K562 (cell line): ENCODE data around the gene DRAXIN. TPM values are rescaled to one million over a fixed set of nuclear protein-coding genes. Genes with fewer than 3 reads are reported as not detected.

ENCODE experiments used
- BRCA1 ChIP-seq, 2 experiments: fragments of 450-650 bp in 1 of 2; sonication (generic) in 1 of 2; formaldehyde crosslinking in 1 of 2; IDR thresholded peaks; 2 replicates each; pipeline versions ENCODE4 v1.5.0 to v1.6.1; 2017 to 2020; ENCODE audit warnings: mild to moderate bottlenecking in 1 of 2, missing genetic modification reagents in 1 of 2
- CXXC5 ChIP-seq: fragments of 250-450 bp; sonication (Bioruptor Pico); IDR thresholded peaks from 2 replicates; pipeline ENCODE4 v1.8.0; 2022; ENCODE audit warnings: inconsistent platforms, mild to moderate bottlenecking, moderate library complexity
- GMEB1 ChIP-seq: fragments of 250-450 bp; sonication (Bioruptor Pico); IDR thresholded peaks from 2 replicates; pipeline ENCODE4 v1.4.0; 2020; ENCODE audit warnings: mild to moderate bottlenecking
- KLF16 ChIP-seq: IDR thresholded peaks from 2 replicates; pipeline ENCODE4 v1.6.1; 2016; ENCODE audit warnings: antibody characterized with exemption
- MBD1 ChIP-seq: fragments of 250-450 bp; sonication (Bioruptor Pico); IDR thresholded peaks from 2 replicates; pipeline ENCODE4 v1.8.0; 2022; ENCODE audit warnings: inconsistent platforms
- MTA2 ChIP-seq: fragments of 450-650 bp; IDR thresholded peaks from 2 replicates; pipeline ENCODE4 v1.6.1; 2016; ENCODE audit warnings: low read depth
- MTA3 ChIP-seq: fragments of 450-650 bp; formaldehyde crosslinking; IDR thresholded peaks from 2 replicates; pipeline ENCODE4 v1.6.1; 2017; ENCODE audit warnings: mild to moderate bottlenecking, borderline replicate concordance
- NFYB ChIP-seq: IDR thresholded peaks from 2 replicates; pipeline ENCODE4 v1.6.1; 2011; ENCODE audit warnings: mild to moderate bottlenecking, moderate library complexity; ENCODE audit not compliant: insufficient read length; ENCODE audit errors: extremely low read depth
- PATZ1 ChIP-seq: fragments of 250-450 bp; sonication (Bioruptor Pico); IDR thresholded peaks from 2 replicates; pipeline ENCODE4 v1.5.0; 2020; ENCODE audit warnings: mild to moderate bottlenecking, borderline replicate concordance
- POLR2A ChIP-seq: fragments of 450-650 bp; conservative IDR thresholded peaks from 2 replicates; pipeline ENCODE4 v1.6.1; 2016
- SMAD1 ChIP-seq: fragments of 150-350 bp; IDR thresholded peaks from 2 replicates; pipeline ENCODE4 v1.6.1; 2014; ENCODE audit warnings: low read length, low read depth; ENCODE audit not compliant: partially characterized antibody
- TEAD4 ChIP-seq, 2 experiments: sonication (generic) in 1 of 2; formaldehyde crosslinking in 1 of 2; IDR thresholded peaks; 2 replicates each; pipeline versions ENCODE4 v1.6.1 to v1.8.0; 2012 to 2022; ENCODE audit warnings: borderline replicate concordance in 1 of 2, inconsistent platforms in 1 of 2, low read length in 1 of 2, mild to moderate bottlenecking in 1 of 2, missing genetic modification reagents in 1 of 2
- THAP12 ChIP-seq: fragments of 250-450 bp; sonication (Bioruptor Pico); IDR thresholded peaks from 2 replicates; pipeline ENCODE4 v1.9.0; 2021; ENCODE audit warnings: mild to moderate bottlenecking, inconsistent platforms
- ZEB2 ChIP-seq: fragments of 450-650 bp; IDR thresholded peaks from 2 replicates; pipeline ENCODE4 v1.6.1; 2016
- ZNF124 ChIP-seq: sonication (generic); formaldehyde crosslinking; IDR thresholded peaks from 2 replicates; pipeline ENCODE4 v1.8.1; 2022; ENCODE audit warnings: missing genetic modification reagents
- ZNF512 ChIP-seq: IDR thresholded peaks from 2 replicates; pipeline ENCODE4 v1.6.1; 2016; ENCODE audit warnings: missing genetic modification characterization, missing compliant biosample characterization
- ZNF77 ChIP-seq: fragments of 250-450 bp; sonication (Bioruptor Pico); IDR thresholded peaks from 2 replicates; pipeline ENCODE4 v1.5.0; 2020
- polyA plus RNA-seq, 8 experiments: library from polyadenylated mRNA; depleted of rRNA in 4 of 8; stranded (reverse) in 5 of 8; unstranded in 3 of 8; fragments of >200 nt; fragmentation: Nextera tagmentation in 2 of 8; fragmentation: Illumina TruSeq in 1 of 8; extraction: Ambion mirVana in 2 of 8; extraction: Trizol in 1 of 8; gene quantifications; 2 replicates each; pipeline versions ENCODE4 v1.2.1 to v1.2.3, GENCODE V29; 2011 to 2014; ENCODE audit warnings: inconsistent platforms in 1 of 8, missing spikeins in 1 of 8
- total RNA-seq, 7 experiments: library from RNA; depleted of rRNA in 6 of 7; stranded (reverse); fragments of >200 nt in 6 of 7; fragmentation: Illumina TruSeq in 2 of 7; extraction: Trizol in 2 of 7; gene quantifications; 2 replicates each; pipeline versions ENCODE4 v1.2.1 to v1.2.3, GENCODE V29; 2011 to 2021; ENCODE audit warnings: low replicate concordance in 1 of 7

DRAXIN gene
- total and polyA plus RNA-seq, 9 of the 15 experiments (the other 6 are each of a cell fraction or from before 2014, with no cell fraction given), result 0.01 to 0.04 (median 0.01) TPM; not detected in 6

GRCh38 chr1:11650331-11650991 lies 41.0 kb upstream of the DRAXIN start (continued):
- TF ChIP-seq ZNF512 (tag) (no peak), CXXC5 (CRISPR knock-in tag) (peak; percentile 79), SMAD1 (peak; percentile 77), PATZ1 (no peak), NFYB (no peak), BRCA1 (IDR thresholded peaks at IDR 0.05) (no peak), BRCA1 (CRISPR knock-in tag; IDR thresholded peaks at IDR 0.05) (no peak), ZNF77 (CRISPR knock-in tag) (no peak), ZEB2 (0 out of 2 replicates have a peak, but pooled peaks have one; percentile 46), POLR2A (no peak), THAP12 (0 out of 2 replicates have a peak, but pooled peaks have one; percentile 40), TEAD4 (IDR thresholded peaks at IDR 0.05; ENCODE audit: low read length) (peak; percentile 24; the same call in 1 of the 2 replicates), TEAD4 (CRISPR knock-in tag; IDR thresholded peaks at IDR 0.05; ENCODE audit: borderline replicate concordance) (no peak), KLF16 (0 out of 2 replicates have a peak, but pooled peaks have one; percentile 16), MBD1 (CRISPR knock-in tag) (no peak), MTA3 (peak; percentile 96), MTA2 (no peak), ZNF124 (no peak), GMEB1 (CRISPR knock-in tag) (no peak)
